HG03135 (cell line): ENCODE data around the gene MITF.
A peak's percentile ranks its signal among the peaks of the same experiment; 100 is the strongest.

Experiments
- ATAC-seq: cut with Tn5 transposase; IDR thresholded peaks from one replicate; pipeline ENCODE4 v1.9.1; 2021; ENCODE audit warnings: mild to moderate bottlenecking, moderate library complexity; ENCODE audit not compliant: unreplicated experiment

Gene MITF

DNA sequence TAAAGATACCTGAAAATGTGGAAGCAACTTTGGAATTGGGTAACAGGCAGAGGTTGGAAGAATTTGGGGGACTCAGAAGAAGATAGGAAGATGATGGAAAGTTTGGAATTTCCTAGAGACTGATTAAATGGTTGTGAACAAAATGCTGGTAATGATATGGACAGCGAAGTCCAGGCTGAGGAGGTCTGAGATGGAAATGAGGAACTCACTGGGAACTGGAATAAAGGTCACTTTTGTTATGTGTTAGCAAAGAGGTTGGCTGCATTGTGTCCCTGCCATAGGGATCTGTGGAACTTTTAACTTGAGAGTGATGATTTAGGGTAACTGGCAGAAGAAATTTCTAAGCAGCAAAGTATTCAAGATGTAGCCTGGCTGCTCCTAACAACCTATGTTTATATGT lies 13.0 kb downstream of the MITF start:
- no peak for ATAC-seq

GRCh38 chr3:69753179-69753775 lies 14.0 kb downstream of the MITF start:
- no peak for ATAC-seq

DNA sequence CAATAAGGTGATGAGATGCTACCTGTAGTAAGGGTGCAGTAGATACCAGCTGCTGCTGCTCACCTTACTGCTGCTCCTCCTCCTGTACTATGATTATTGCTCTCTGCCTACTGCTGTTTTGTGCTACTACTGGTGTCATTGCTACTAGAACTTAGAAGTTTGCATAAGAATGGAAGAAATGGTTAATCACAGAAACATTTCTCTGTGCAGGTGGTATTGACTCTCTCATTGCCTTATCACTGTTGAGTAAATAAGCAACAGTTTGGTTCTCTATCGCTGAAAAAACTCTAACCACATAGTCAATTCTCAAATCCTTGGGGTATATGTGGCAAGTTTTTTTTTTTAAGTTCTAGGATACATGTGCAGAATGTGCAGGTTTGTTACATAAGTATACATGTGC lies 16.5 kb downstream of the MITF start:
- no peak for ATAC-seq

- no peak for ATAC-seq
Observed at GRCh38 chr3:69761896-69762767, 22.9 kb downstream of the MITF start.

DNA sequence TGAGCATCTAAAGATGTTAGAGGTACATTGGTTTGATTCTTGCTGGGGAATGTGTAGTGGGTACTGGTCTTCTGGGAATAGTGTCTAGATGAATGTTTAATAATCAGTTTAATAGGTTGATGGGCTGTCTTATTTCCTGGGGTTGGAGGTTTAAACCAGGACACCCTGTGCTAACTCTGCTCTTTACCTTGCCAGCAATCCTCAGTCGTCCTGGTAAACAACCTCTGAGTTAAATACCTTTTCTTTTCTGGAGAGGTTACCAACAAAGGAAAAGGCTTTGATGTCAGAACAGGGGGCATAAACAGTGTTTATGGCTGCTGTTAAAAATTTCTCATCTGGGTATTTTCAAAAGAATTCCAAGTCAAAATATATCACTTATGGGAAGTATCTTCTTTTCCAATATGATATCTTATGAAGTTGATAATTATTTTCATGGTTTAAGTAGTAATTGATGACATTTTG lies 23.5 kb downstream of the MITF start:
- ATAC-seq, result no peak

GRCh38 chr3:69763458-69763857 lies 24.2 kb downstream of the MITF start:
- ATAC-seq, result no peak

- ATAC-seq, result peak; percentile 50
Observed at GRCh38 chr3:69764121-69764741, 25.0 kb downstream of the MITF start.

- no peak for ATAC-seq
Observed at GRCh38 chr3:69764861-69765260, 25.6 kb downstream of the MITF start.

- no peak for ATAC-seq
Observed at GRCh38 chr3:69766638-69767037, 27.4 kb downstream of the MITF start.

DNA sequence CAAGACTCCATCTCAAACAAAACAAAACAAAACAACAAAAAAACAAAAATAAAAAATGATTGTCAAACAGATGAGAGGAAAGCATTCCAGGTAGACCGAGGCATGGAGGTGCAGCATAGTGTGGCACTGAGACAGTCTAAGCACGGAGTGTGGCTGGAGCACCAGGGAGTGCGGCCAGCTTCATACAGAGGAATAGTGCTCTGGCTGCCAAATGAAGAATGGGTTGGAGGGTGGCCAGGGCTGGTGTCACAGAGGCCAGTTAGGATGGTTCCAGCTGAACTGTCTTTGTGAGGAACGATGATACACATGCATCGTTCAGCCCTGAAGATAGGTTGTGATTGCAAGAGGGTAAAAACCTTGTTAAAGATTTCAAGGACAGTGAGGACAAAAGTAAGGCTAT lies 28.3 kb downstream of the MITF start:
- no peak for ATAC-seq

GRCh38 chr3:69768438-69768837 lies 29.2 kb downstream of the MITF start:
- ATAC-seq, result no peak

- ATAC-seq, result no peak
Observed at GRCh38 chr3:69770219-69770618, 31.0 kb downstream of the MITF start.

- no peak for ATAC-seq
Observed at GRCh38 chr3:69770976-69771634, 31.8 kb downstream of the MITF start.

GRCh38 chr3:69772152-69772867 lies 33.0 kb downstream of the MITF start:
- no peak for ATAC-seq

DNA sequence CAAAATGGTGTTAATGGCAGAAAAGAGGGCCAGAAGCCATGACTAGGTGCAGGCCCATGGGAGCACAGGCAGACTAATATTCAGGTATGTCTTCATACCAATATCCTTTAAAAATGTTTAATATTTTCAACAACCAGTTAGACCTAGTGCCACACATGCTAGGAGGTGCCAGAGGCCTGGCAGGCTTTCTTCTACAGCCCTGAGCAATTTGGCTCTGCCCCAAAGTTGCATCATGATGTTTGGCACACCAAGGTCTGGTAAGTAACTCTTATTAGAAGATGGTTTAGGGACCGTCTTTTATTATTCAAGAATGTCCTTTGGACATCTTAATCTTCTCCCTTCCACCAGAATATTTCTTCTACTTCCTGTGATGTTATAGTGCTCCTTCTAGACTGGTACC lies 34.8 kb downstream of the MITF start:
- no peak for ATAC-seq

DNA sequence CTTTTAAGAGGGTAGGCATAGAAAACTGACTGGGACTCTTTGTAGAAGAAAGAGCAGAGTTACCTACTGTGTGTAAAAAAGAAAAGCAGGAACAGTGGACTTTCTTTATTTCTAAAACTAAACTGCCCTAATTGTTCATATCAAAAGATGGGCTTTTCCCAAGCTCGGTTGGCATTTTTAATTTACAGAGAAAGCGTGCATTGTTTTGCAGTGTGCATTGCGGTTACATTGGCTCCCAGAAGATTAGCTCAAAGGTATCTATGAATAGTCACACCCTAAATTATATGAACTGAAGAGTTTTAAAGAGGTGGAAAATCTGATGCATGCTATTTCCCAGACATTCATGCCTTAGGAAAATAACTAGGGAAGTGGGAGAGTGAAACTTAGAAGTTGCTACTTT lies 36.5 kb downstream of the MITF start:
- no peak for ATAC-seq

GRCh38 chr3:69776289-69776688 lies 37.0 kb downstream of the MITF start:
- no peak for ATAC-seq

GRCh38 chr3:69776920-69777581 lies 37.8 kb downstream of the MITF start:
- no peak for ATAC-seq

GRCh38 chr3:69777582-69777967 lies 38.3 kb downstream of the MITF start:
- no peak for ATAC-seq

GRCh38 chr3:69781593-69781992 lies 42.3 kb downstream of the MITF start:
- ATAC-seq, result no peak
